Measurements from ENCODE around the gene LDLRAD4. TPM values are rescaled to one million over a fixed set of nuclear protein-coding genes. Genes with fewer than 3 reads are reported as not detected.

Gene LDLRAD4
- total and polyA plus RNA-seq, 9 of the 15 experiments (the other 6 are each of a cell fraction or from before 2014, with no cell fraction given): 0.01 TPM; not detected in 8

DNA sequence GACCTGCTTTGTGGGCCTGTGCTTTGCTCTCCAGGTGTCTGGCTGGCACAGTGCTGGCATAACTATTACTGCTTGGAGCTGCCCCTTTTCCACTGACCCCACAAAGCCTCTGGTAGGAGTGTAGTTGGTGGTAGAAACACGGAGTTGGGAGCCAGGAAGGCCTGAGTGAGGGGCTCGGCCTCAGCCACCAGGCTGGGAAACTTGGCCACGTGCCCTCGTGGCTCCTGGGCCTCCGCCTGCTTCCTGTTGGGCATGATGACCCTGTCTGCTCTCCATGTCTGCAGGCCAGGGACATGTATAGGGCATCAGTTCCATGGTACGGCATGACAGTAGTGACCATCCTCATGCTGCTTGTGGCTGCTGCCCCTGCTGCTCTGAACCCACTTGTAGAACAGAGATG lies 266.6 kb downstream of the LDLRAD4 start:
- TF ChIP-seq KAT8 (IDR thresholded peaks at IDR 0.05; ENCODE audit: low read depth) (no peak), MEF2D (tag; conservative IDR thresholded peaks at IDR 0.05; ENCODE audit: low read depth) (no peak), ETV6 (IDR thresholded peaks at IDR 0.05; ENCODE audit: borderline replicate concordance in 1 of 2, low read depth in 2 of 2, low read length in 1 of 2) (no peak), ETV6 (CRISPR knock-in tag; IDR thresholded peaks at IDR 0.05; ENCODE audit: borderline replicate concordance) (no peak), NEUROD1 (IDR thresholded peaks at IDR 0.05; ENCODE audit: borderline replicate concordance, low read depth, low read length, partially characterized antibody) (no peak), TAF15 (IDR thresholded peaks at IDR 0.05; ENCODE audit: low read depth, low read length) (no peak), ZKSCAN3 (CRISPR knock-in tag; IDR thresholded peaks at IDR 0.05) (no peak), ETV1 (tag; conservative IDR thresholded peaks at IDR 0.05; ENCODE audit: low read depth) (no peak), GATA2 (CRISPR knock-in tag; IDR thresholded peaks at IDR 0.05) (no peak), FOXJ3 (CRISPR knock-in tag; IDR thresholded peaks at IDR 0.05) (no peak)
- TF ChIP-seq, protein P1, sequence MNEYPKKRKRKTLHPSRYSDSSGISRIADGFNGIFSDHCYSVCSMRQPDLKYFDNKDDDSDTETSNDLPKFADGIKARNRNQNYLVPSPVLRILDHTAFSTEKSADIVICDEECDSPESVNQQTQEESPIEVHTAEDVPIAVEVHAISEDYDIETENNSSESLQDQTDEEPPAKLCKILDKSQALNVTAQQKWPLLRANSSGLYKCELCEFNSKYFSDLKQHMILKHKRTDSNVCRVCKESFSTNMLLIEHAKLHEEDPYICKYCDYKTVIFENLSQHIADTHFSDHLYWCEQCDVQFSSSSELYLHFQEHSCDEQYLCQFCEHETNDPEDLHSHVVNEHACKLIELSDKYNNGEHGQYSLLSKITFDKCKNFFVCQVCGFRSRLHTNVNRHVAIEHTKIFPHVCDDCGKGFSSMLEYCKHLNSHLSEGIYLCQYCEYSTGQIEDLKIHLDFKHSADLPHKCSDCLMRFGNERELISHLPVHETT (CRISPR knock-in tag; conservative IDR thresholded peaks at IDR 0.05 in 1 of 2, IDR thresholded peaks at IDR 0.05 in 1 of 2): no peak
- TF ChIP-seq, protein P2, sequence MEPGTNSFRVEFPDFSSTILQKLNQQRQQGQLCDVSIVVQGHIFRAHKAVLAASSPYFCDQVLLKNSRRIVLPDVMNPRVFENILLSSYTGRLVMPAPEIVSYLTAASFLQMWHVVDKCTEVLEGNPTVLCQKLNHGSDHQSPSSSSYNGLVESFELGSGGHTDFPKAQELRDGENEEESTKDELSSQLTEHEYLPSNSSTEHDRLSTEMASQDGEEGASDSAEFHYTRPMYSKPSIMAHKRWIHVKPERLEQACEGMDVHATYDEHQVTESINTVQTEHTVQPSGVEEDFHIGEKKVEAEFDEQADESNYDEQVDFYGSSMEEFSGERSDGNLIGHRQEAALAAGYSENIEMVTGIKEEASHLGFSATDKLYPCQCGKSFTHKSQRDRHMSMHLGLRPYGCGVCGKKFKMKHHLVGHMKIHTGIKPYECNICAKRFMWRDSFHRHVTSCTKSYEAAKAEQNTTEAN (CRISPR knock-in tag; IDR thresholded peaks at IDR 0.05): no peak
- POLR2A ChIA-PET: no interaction called here
- H4K20me1 ChIP-seq (replicated peaks; ENCODE audit: control insufficient read depth, insufficient read depth, low read length): no peaks in the 10 kb centered on the region
- H3K27me3 ChIP-seq (ENCODE audit: control insufficient read depth in 2 of 2, insufficient read depth in 2 of 2, low read length in 2 of 2): peaks cover 6 to 30% of the 10 kb centered on the region in 2 experiments; a peak in 4 of 5 replicates
- no peak overlapping the region for H3K9ac ChIP-seq (ENCODE audit: insufficient read depth in 1 of 2, low read depth in 2 of 2, low read length in 2 of 2)
- intact Hi-C loops (cut with micrococcal nuclease): no loop called here
- in situ Hi-C loops (cut with MboI): no loop called here
- 2% methylated on average over 6 of the region's 6 CpGs for WGBS (ENCODE audit: insufficient coverage, low coverage, missing lambda C conversion rate)
- no peak for ATAC-seq
- no peak overlapping the region for H3K4me2 ChIP-seq (ENCODE audit: insufficient read depth, low read length)
- no peak for FAIRE-seq
- no peaks in the 10 kb centered on the region for H3K36me3 ChIP-seq (ENCODE audit: control insufficient read depth, insufficient read depth, low read length)
- no peaks in the 10 kb centered on the region for H3K9me1 ChIP-seq (ENCODE audit: control insufficient read depth, insufficient read depth, low read length)
- no peaks in the 10 kb centered on the region for H3K9me3 ChIP-seq (replicated peaks; ENCODE audit: control insufficient read depth, insufficient read depth, low read depth, low read length)
- BruUV-seq (replicated peaks): no TSS peak
- no peaks in the 10 kb centered on the region for H3K79me2 ChIP-seq (ENCODE audit: control insufficient read depth, insufficient read depth, low read length)
- no peak overlapping the region for H3K4me3 ChIP-seq
- CTCF ChIA-PET (ENCODE audit: low intra/inter-chr PET ratio): no interaction called here
- DNase-seq (ENCODE audit: extremely low read depth in 1 of 4, low spot score in 3 of 4): no peak
- no peak overlapping the region for H3K27ac ChIP-seq (ENCODE audit: extremely low read depth, low read depth, low read length)
- H2AFZ ChIP-seq (ENCODE audit: low read depth, low read length): no peak overlapping the region
- H3K4me1 ChIP-seq (replicated peaks in 1 of 2; ENCODE audit: control insufficient read depth in 2 of 2, insufficient read depth in 2 of 2, low read length in 2 of 2): no peaks in the 10 kb centered on the region

Measured in K562 (cell line).